KBM-7 (cell line): Measurements from ENCODE around the gene DIPK1A.

Experiments used
- DNase-seq: peaks from one replicate; pipeline ENCODE4 v3.0.0-alpha.2; 2015
- in situ Hi-C: fragments of 300-500 bp; cut with MboI; formaldehyde crosslinking; loops from 2 replicates; pipeline ENCODE4 v1.14.3; 2020; ENCODE audit warnings: low sequenced_read_pairs, low pct_unique_long_range_greater_than_20kb, mixed read lengths

DIPK1A gene

GRCh38 chr1:92929461-92929860 lies 31.8 kb downstream of the DIPK1A start:
- no peak for DNase-seq
- in situ Hi-C loops = no loop called here

- no peak for DNase-seq
- in situ Hi-C loops = no loop called here
Observed at GRCh38 chr1:92927870-92928269, 33.4 kb downstream of the DIPK1A start.

- DNase-seq = no peak
- in situ Hi-C loops = no loop called here
Observed at GRCh38 chr1:92926873-92927272, 34.4 kb downstream of the DIPK1A start.

GRCh38 chr1:92924501-92924900 lies 36.8 kb downstream of the DIPK1A start:
- no peak for DNase-seq
- in situ Hi-C loops = no loop called here

GRCh38 chr1:92923664-92924063 lies 37.6 kb downstream of the DIPK1A start:
- no peak for DNase-seq
- in situ Hi-C loops = no loop called here

- DNase-seq = peak; percentile 40
- in situ Hi-C loops = no loop called here
Observed at GRCh38 chr1:92922356-92923035, 38.8 kb downstream of the DIPK1A start.

GRCh38 chr1:92921031-92922023 lies 39.9 kb downstream of the DIPK1A start:
- DNase-seq = no peak
- in situ Hi-C loops = no loop called here

- no peak for DNase-seq
- in situ Hi-C loops = no loop called here
Observed at GRCh38 chr1:92916899-92917298, 44.4 kb downstream of the DIPK1A start.

GRCh38 chr1:92915547-92915946 lies 45.7 kb downstream of the DIPK1A start:
- in situ Hi-C loops = no loop called here

GRCh38 chr1:92913093-92913819 lies 48.0 kb downstream of the DIPK1A start:
- in situ Hi-C loops = no loop called here

More at GRCh38 chr1:92915547-92915946, 45.7 kb downstream of the DIPK1A start:
- no peak for DNase-seq

GRCh38 chr1:92910081-92910480 lies 51.2 kb downstream of the DIPK1A start:
- in situ Hi-C loops = no loop called here

More at GRCh38 chr1:92913093-92913819, 48.0 kb downstream of the DIPK1A start:
- no peak for DNase-seq

GRCh38 chr1:92909321-92909720 lies 51.9 kb downstream of the DIPK1A start:
- no peak for DNase-seq
- in situ Hi-C loops = no loop called here

More at GRCh38 chr1:92910081-92910480, 51.2 kb downstream of the DIPK1A start:
- DNase-seq = no peak

- no peak for DNase-seq
- in situ Hi-C loops = no loop called here
Observed at GRCh38 chr1:92907949-92908684, 53.1 kb downstream of the DIPK1A start.

GRCh38 chr1:92903765-92904164 lies 57.5 kb downstream of the DIPK1A start:
- in situ Hi-C loops = no loop called here

GRCh38 chr1:92902406-92902744 lies 58.9 kb downstream of the DIPK1A start:
- in situ Hi-C loops = no loop called here
- no peak for DNase-seq

More at GRCh38 chr1:92903765-92904164, 57.5 kb downstream of the DIPK1A start:
- no peak for DNase-seq

- in situ Hi-C loops = no loop called here
- DNase-seq = no peak
Observed at GRCh38 chr1:92901699-92902405, 59.4 kb downstream of the DIPK1A start.

GRCh38 chr1:92901126-92901525 lies 60.1 kb downstream of the DIPK1A start:
- in situ Hi-C loops = no loop called here
- DNase-seq = no peak

- in situ Hi-C loops = no loop called here
Observed at GRCh38 chr1:92900539-92900938, 60.7 kb downstream of the DIPK1A start.

More at GRCh38 chr1:92900539-92900938, 60.7 kb downstream of the DIPK1A start:
- no peak for DNase-seq
